AG10803 (cell line): ENCODE results near the gene STK32B.
A peak's percentile ranks its signal among the peaks of the same experiment; 100 is the strongest.

Source experiments
- DNase-seq: peaks from one replicate; pipeline ENCODE4 v3.0.0; 2010; ENCODE audit warnings: low read depth
- H3K4me3 ChIP-seq: 2 replicates; pipeline ENCODE4 v1.5.1; 2011; ENCODE audit warnings: mild to moderate bottlenecking, low read length, control low read depth
- CTCF ChIP-seq: conservative IDR thresholded peaks from 2 replicates; pipeline ENCODE4 v1.5.1; 2011; ENCODE audit warnings: mild to moderate bottlenecking, low read length, control low read depth, inconsistent platforms

STK32B gene

DNA sequence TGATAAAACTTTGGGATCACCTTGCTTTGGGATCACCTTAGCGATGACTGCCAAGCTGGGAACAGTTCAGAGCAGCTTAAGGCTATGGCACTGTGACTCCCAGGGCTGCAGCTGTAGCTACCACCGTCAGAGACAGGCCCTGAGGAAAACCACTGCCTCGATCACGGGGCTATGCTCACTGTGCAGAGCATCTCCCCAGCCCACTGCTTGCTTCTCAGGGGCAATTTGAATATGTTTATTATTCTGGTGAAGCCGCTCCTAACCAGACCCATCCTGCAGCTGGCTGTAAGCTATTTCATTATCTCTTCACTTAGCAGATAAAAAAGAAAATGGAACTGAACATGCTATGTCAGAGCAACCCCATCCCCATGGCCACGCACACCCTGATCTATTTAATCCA is 328.6 kb downstream of the STK32B start:
- no peak for TF ChIP-seq CTCF
- DNase-seq: no peak
- no peak overlapping the region for H3K4me3 ChIP-seq

DNA sequence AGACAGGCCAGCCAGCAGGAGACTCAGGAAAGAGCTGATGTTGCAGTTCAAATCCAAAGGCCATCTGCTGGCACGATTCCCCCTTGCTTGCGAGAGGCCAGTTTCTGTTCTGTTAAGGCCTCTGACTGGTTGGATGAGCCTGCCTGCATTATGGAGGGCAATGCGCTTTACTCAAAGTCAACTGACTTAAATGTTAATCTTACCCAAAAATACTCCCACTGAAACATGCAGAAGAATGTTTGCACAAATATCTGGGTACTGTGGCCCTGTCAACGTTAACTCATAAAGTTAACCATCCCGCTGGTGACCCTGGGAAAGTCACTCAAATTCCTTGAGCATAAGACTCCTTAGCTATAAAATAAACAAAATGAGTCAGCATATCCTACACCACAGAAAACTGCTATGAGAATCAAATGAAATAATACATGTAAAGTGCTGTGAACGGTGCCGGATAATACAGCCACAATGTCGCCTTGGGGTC is 330.7 kb downstream of the STK32B start:
- TF ChIP-seq CTCF: no peak
- no peak overlapping the region for H3K4me3 ChIP-seq
- DNase-seq: peak; percentile 48

DNA sequence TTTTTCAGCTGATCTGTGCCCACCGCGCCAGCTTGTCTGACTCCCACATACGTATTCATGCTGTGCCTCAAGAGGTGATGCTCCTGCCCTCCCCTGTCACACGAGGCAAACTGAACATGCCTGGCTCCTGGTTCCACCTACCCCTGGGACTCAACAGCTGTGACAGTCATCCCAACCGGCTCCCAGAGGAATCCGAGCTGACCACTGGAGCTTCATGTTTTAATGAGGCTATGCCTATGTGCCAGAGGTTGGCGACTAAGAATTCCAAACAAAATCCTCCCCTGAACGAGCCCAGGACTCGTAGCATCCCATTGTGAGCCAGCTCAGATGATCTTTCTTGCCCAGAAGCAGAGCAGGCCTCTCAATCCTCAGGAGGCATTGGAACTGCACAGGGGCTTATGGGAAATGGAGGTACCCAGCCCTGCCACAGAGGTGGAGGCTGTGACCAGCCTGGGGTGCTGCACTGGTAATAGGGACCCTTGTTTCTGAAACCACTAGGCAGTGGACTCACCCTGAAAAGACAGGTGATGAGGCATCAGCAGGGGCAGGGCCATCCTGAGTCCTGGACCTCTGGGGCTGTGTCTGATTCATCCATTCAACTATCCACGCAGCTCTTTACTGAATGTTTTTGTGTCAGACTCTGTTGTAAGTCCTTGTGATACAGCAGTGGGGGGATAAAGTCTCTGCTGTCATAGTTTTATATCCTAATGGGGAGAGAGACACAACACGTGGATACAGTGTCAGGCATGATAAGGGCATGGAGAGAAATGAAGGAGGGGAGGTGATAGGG is 332.1 kb downstream of the STK32B start:
- H3K4me3 ChIP-seq: no peak overlapping the region
- DNase-seq: no peak
- no peak for TF ChIP-seq CTCF

DNA sequence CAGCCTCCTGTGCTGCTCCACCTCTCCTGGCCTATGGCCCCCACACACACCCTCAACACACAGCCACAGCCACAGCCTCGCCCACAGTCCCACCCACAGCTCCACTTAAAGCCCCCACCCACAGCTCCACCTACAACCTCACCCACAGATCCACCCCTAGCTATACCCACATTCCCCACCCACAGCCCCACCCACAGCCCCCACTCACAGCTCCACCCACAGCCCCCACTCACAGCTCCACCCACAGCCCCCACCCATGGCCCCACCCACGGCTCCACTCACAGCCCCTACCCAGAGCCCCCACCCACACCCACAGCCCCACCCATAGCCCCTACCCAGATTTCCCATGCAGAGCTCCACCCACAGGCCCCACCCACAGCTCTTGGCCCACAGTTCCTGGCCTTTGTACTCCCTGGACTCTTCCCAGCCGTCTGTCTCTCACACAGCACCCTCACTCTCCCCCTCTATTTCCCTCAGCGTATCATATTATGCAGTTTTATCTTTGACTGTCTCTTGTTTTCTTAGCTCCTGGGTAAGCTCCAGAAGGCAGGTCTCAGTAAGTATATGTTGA is 334.5 kb downstream of the STK32B start:
- no peak for DNase-seq
- TF ChIP-seq CTCF: no peak
- no peak overlapping the region for H3K4me3 ChIP-seq

DNA sequence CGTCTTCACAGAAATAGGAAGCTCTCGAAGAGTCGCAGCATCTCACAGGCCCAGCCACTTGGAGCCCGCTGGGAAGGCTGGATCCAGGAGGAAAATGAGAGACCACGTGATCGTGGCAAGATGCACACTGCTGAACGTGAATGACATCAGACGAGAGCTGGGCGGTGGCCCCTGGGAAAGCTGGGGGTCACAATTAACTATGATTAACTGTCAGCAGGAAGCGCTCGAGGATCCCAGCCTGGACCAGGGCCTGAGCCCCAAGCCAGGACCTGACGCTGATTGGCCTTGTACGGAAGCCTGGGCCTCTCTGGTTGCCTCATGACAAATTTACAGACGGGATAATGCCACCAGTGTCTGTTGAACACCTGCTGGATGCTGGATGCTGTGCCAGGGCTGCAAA is 335.6 kb downstream of the STK32B start:
- no peak overlapping the region for H3K4me3 ChIP-seq
- no peak for TF ChIP-seq CTCF
- no peak for DNase-seq

DNA sequence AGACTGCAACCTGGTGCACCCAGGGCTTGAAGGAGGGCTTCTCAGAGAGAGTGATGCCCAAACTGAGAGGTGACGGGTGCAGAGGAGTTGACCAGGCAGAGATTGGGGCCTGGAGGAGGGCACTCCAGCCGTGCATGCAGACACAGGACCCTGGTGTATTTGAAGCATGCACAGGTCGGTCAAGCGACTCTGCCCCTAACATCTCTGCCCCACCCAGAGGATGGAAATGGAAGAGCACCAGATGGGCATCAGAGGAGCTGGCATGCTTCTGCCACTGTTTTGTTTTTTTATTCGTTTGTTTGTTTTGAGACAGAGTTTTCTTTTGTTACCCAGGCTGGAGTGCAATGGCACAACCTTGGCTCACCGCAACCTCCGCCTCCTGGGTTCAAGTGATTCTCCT is 336.2 kb downstream of the STK32B start:
- peak; percentile 10; the same call in 1 of the 2 replicates for TF ChIP-seq CTCF
- no peak overlapping the region for H3K4me3 ChIP-seq
- no peak for DNase-seq

- no peak for DNase-seq
- no peak overlapping the region for H3K4me3 ChIP-seq
- TF ChIP-seq CTCF: no peak
These were observed 338.6 kb downstream of the STK32B start for GRCh38 chr4:5389756-5390310.
